Loucy (cell line): Measurements from ENCODE around the gene FSTL5.

Experiments used
- H2AFZ ChIP-seq: fragments of 200-600 bp; sonication (generic); 2 replicates; pipeline ENCODE4 v1.6.0; 2016; ENCODE audit warnings: antibody characterized with exemption, mild to moderate bottlenecking, low read length, moderate library complexity
- H3F3A ChIP-seq: fragments of 200-600 bp; 2 replicates; pipeline ENCODE4 v1.6.0; 2016; ENCODE audit warnings: antibody characterized with exemption, low read depth, mild to moderate bottlenecking
- H3K27me3 ChIP-seq: fragments of 200-600 bp; sonication (generic); 2 replicates; pipeline ENCODE4 v1.6.1; 2014; ENCODE audit warnings: low read length, mild to moderate bottlenecking; ENCODE audit not compliant: insufficient read depth, poor library complexity, severe bottlenecking
- H3K36me3 ChIP-seq: fragments of 200-600 bp; sonication (generic); 2 replicates; pipeline ENCODE4 v1.6.1; 2016; ENCODE audit warnings: low read length; ENCODE audit not compliant: insufficient read depth
- H3K4me1 ChIP-seq: fragments of 200-600 bp; sonication (generic); 2 replicates; pipeline ENCODE4 v1.5.1; 2014; ENCODE audit warnings: low read length, mild to moderate bottlenecking; ENCODE audit not compliant: insufficient read depth, poor library complexity, severe bottlenecking
- H3K4me2 ChIP-seq: fragments of 200-600 bp; sonication (generic); 2 replicates; pipeline ENCODE4 v1.6.0; 2014; ENCODE audit warnings: antibody characterized with exemption, low read length, low read depth, mild to moderate bottlenecking; ENCODE audit not compliant: poor library complexity, severe bottlenecking
- H3K4me3 ChIP-seq: fragments of 200-600 bp; sonication (generic); 2 replicates; pipeline ENCODE4 v1.5.1; 2014; ENCODE audit warnings: low read length, mild to moderate bottlenecking, mixed read lengths; ENCODE audit not compliant: poor library complexity, severe bottlenecking
- H3K79me2 ChIP-seq: fragments of 200-600 bp; sonication (generic); 2 replicates; pipeline ENCODE4 v1.6.1; 2014; ENCODE audit warnings: low read length; ENCODE audit not compliant: insufficient read depth
- H3K9ac ChIP-seq: fragments of 200-600 bp; sonication (generic); 2 replicates; pipeline ENCODE4 v1.6.0; 2014; ENCODE audit warnings: mild to moderate bottlenecking, low read depth, low read length, moderate library complexity; ENCODE audit not compliant: poor library complexity, severe bottlenecking
- H3K9me2 ChIP-seq: fragments of 200-600 bp; sonication (generic); replicated peaks from 2 replicates; pipeline ENCODE4 v1.6.1; 2016; ENCODE audit warnings: low read depth, low read length, mixed read lengths
- H3K9me3 ChIP-seq: fragments of 200-600 bp; sonication (generic); 2 replicates; pipeline ENCODE4 v1.6.1; 2014; ENCODE audit warnings: mild to moderate bottlenecking, antibody characterized with exemption, low read length, low read depth; ENCODE audit not compliant: insufficient read depth
- H4K20me1 ChIP-seq: fragments of 200-600 bp; sonication (generic); 2 replicates; pipeline ENCODE4 v1.6.0; 2014; ENCODE audit warnings: antibody characterized with exemption, low read length, mild to moderate bottlenecking; ENCODE audit not compliant: insufficient read depth, poor library complexity, severe bottlenecking
- CTCF ChIP-seq: fragments of 200-600 bp; sonication (generic); conservative IDR thresholded peaks from 2 replicates; pipeline ENCODE4 v1.5.1; 2014; ENCODE audit warnings: mild to moderate bottlenecking, antibody characterized with exemption, low read length
- EZH2phosphoT487 ChIP-seq: fragments of 200-600 bp; IDR thresholded peaks from 2 replicates; pipeline ENCODE4 v1.6.1; 2018; ENCODE audit warnings: antibody characterized with exemption, mild to moderate bottlenecking, moderate library complexity, borderline replicate concordance

Gene FSTL5

GRCh38 chr4:161650812-161651211 is 513.0 kb downstream of the FSTL5 start:
- no peak overlapping the region for H3K9ac ChIP-seq
- H3K79me2 ChIP-seq, result no peaks in the 10 kb centered on the region
- no peak for TF ChIP-seq CTCF
- no peak for TF ChIP-seq EZH2phosphoT487
- H2AFZ ChIP-seq, result no peak overlapping the region
- no peaks in the 10 kb centered on the region for H3K9me2 ChIP-seq
- no peaks in the 10 kb centered on the region for H3K9me3 ChIP-seq
- H3K4me2 ChIP-seq, result no peak overlapping the region
- H4K20me1 ChIP-seq, result no peaks in the 10 kb centered on the region
- no peaks in the 10 kb centered on the region for H3F3A ChIP-seq
- H3K27me3 ChIP-seq, result no peaks in the 10 kb centered on the region
- H3K4me3 ChIP-seq, result no peak overlapping the region
- H3K36me3 ChIP-seq, result no peaks in the 10 kb centered on the region
- H3K4me1 ChIP-seq, result no peaks in the 10 kb centered on the region

DNA sequence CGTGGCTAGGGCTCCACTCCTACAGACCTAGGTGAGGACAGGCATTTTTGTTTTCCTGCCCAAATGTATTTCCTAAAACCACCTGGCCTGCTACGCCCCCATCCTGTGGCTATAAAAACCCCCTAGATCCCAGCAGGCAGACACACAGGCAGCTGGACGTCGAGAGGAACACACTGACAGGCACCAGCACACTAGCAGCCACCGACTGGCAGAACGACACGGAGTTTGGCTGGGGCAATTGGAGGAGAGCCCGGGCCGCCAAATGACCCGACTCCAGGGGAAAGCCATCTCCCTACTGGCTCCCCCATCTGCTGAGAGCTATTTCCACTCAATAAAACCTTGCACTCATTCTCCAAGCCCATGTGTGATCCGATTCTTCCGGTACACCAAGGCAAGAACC is 516.0 kb downstream of the FSTL5 start:
- Histone ChIP-seq H3K27me3 (no peaks in the 10 kb centered on the region), H3F3A (no peaks in the 10 kb centered on the region)
- no peak for TF ChIP-seq CTCF
- no peak for TF ChIP-seq EZH2phosphoT487

DNA sequence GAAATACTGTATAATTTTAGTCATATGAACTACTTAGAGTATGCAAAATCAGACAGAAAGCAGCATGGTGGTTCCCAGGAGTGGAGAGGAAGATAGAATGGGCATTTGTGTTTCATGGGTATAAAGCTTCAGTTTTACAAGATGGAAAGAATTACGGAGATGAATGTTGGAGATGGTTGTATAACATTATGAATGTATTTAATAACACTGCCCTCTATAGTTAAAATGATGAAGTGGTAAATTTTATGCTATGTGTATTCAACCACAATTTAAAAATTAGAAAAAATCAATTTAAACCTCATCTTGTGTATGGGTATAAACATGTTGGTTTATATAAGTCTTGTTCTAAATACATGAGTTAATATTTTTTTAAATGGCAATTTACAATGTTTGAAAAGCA is 521.1 kb downstream of the FSTL5 start:
- no peak overlapping the region for H3K4me3 ChIP-seq
- H3K9me2 ChIP-seq, result no peaks in the 10 kb centered on the region
- no peaks in the 10 kb centered on the region for H3K4me1 ChIP-seq
- no peak overlapping the region for H2AFZ ChIP-seq
- no peaks in the 10 kb centered on the region for H3K36me3 ChIP-seq
- H3K27me3 ChIP-seq, result no peaks in the 10 kb centered on the region
- no peaks in the 10 kb centered on the region for H4K20me1 ChIP-seq
- no peak overlapping the region for H3K9ac ChIP-seq
- H3F3A ChIP-seq, result no peaks in the 10 kb centered on the region
- H3K79me2 ChIP-seq, result no peaks in the 10 kb centered on the region
- no peaks in the 10 kb centered on the region for H3K9me3 ChIP-seq
- no peak for TF ChIP-seq EZH2phosphoT487
- TF ChIP-seq CTCF, result peak; percentile 39; the same call in 1 of the 2 replicates
- H3K4me2 ChIP-seq, result no peak overlapping the region

More for the DNA sequence above, 516.0 kb downstream of the FSTL5 start:
- Histone ChIP-seq H3K9ac (no peak overlapping the region), H3K79me2 (no peaks in the 10 kb centered on the region), H3K4me3 (no peak overlapping the region), H3K9me2 (no peaks in the 10 kb centered on the region), H3K4me2 (no peak overlapping the region), H4K20me1 (no peaks in the 10 kb centered on the region), H3K36me3 (no peaks in the 10 kb centered on the region), H3K4me1 (no peaks in the 10 kb centered on the region), H2AFZ (no peak overlapping the region), H3K9me3 (no peaks in the 10 kb centered on the region)
